Measurements from ENCODE around the gene KMT2E. TPM values are rescaled to one million over a fixed set of nuclear protein-coding genes. Genes with fewer than 3 reads are reported as not detected.
"Not testable (repeated sequence)": the region's sequence is repeated elsewhere in the genome, so short reads cannot be mapped to it uniquely, and the experiment has no call there.

The KMT2E gene
- total RNA-seq, 4 donors from 2014 or later: 90.6 to 187 (median 112) TPM

GRCh38 chr7:105003872-105004510, 10.0 kb upstream of the KMT2E start:
- 33 to 38% methylated on average over 1 of the region's 1 CpG for WGBS, 2 donors (ENCODE audit: low coverage in 1 of 2)
- Histone ChIP-seq H3K9me3 (no peaks in the 10 kb centered on the region), H3K27ac (peak overlapping the region; percentile 71 to 98 (median 77)), H3K4me1 (peaks cover 30 to 100% (median 54%) of the 10 kb centered on the region in 3 donors), H3K36me3 (no peaks in the 10 kb centered on the region), H3K27me3 (no peaks in the 10 kb centered on the region), H3K4me3 (no peak overlapping the region)
- peak; percentile 35 for ATAC-seq
- TF ChIP-seq CTCF (IDR thresholded peaks at IDR 0.05): no peak
- no peak for TF ChIP-seq EP300 (IDR thresholded peaks at IDR 0.05)
- no peak for TF ChIP-seq POLR2A (IDR thresholded peaks at IDR 0.05)
- no peak for TF ChIP-seq POLR2AphosphoS5 (IDR thresholded peaks at IDR 0.05)

- 57 to 79% methylated on average over 2 to 4 of the region's 8 CpGs for WGBS, 2 donors (ENCODE audit: low coverage in 1 of 2)
- H3K9me3 ChIP-seq, H3K4me3 ChIP-seq, ATAC-seq, H3K36me3 ChIP-seq, H3K27me3 ChIP-seq: not testable (repeated sequence)
- Histone ChIP-seq H3K4me1 (peaks cover 25 to 100% (median 51%) of the 10 kb centered on the region in 3 donors), H3K27ac (peak overlapping the region in 3 of 4 donors; percentile 17 to 98 (median 79))
These were observed 9.0 kb upstream of the KMT2E start for GRCh38 chr7:105005006-105005405.

- H3K9me3 ChIP-seq, ATAC-seq, H3K27me3 ChIP-seq, H3K4me3 ChIP-seq, H3K36me3 ChIP-seq: not testable (repeated sequence)
- 92% methylated on average over 10 of the region's 12 CpGs; no CpG with 5 or more reads in 1 of the 2 donors for WGBS, 2 donors (ENCODE audit: low coverage in 1 of 2)
- H3K4me1 ChIP-seq: peaks cover 25 to 100% (median 51%) of the 10 kb centered on the region in 3 donors
- peak overlapping the region in 2 of 4 donors; percentile 79 to 98 for H3K27ac ChIP-seq
These were observed 8.5 kb upstream of the KMT2E start for GRCh38 chr7:105005486-105005885.

GRCh38 chr7:105006367-105007136, 7.5 kb upstream of the KMT2E start:
- Histone ChIP-seq H3K27me3 (no peaks in the 10 kb centered on the region), H3K27ac (peak overlapping the region in 3 of 4 donors; percentile 23 to 100 (median 98)), H3K36me3 (no peaks in the 10 kb centered on the region), H3K4me3 (no peak overlapping the region), H3K9me3 (no peaks in the 10 kb centered on the region), H3K4me1 (peaks cover 25 to 90% (median 41%) of the 10 kb centered on the region in 3 donors)
- 42 to 63% methylated on average over 4 to 5 of the region's 5 CpGs for WGBS, 2 donors (ENCODE audit: low coverage in 1 of 2)
- TF ChIP-seq CTCF (IDR thresholded peaks at IDR 0.05) (no peak), EP300 (IDR thresholded peaks at IDR 0.05) (no peak), POLR2A (IDR thresholded peaks at IDR 0.05) (no peak), POLR2AphosphoS5 (IDR thresholded peaks at IDR 0.05) (no peak)
- no peak for ATAC-seq

GRCh38 chr7:105007298-105007697, 6.7 kb upstream of the KMT2E start:
- Histone ChIP-seq H3K36me3 (no peaks in the 10 kb centered on the region), H3K27me3 (no peaks in the 10 kb centered on the region), H3K9me3 (no peaks in the 10 kb centered on the region), H3K27ac (peak overlapping the region in 3 of 4 donors; percentile 17 to 100 (median 98)), H3K4me3 (no peak overlapping the region), H3K4me1 (peaks cover 22 to 82% (median 34%) of the 10 kb centered on the region in 3 donors)
- ATAC-seq: no peak
- WGBS, 2 donors (ENCODE audit: low coverage in 1 of 2): 74 to 78% methylated on average over 4 to 5 of the region's 5 CpGs
- TF ChIP-seq POLR2A (IDR thresholded peaks at IDR 0.05): no peak
- no peak for TF ChIP-seq EP300 (IDR thresholded peaks at IDR 0.05)
- TF ChIP-seq CTCF (IDR thresholded peaks at IDR 0.05): no peak
- TF ChIP-seq POLR2AphosphoS5 (IDR thresholded peaks at IDR 0.05): no peak
